ENCODE data around the gene MAML2. TPM values are rescaled to one million over a fixed set of nuclear protein-coding genes. Genes with fewer than 3 reads are reported as not detected.

The MAML2 gene
- total RNA-seq, 2 experiments from 2014 or later = 0.15 to 1.0 TPM

DNA sequence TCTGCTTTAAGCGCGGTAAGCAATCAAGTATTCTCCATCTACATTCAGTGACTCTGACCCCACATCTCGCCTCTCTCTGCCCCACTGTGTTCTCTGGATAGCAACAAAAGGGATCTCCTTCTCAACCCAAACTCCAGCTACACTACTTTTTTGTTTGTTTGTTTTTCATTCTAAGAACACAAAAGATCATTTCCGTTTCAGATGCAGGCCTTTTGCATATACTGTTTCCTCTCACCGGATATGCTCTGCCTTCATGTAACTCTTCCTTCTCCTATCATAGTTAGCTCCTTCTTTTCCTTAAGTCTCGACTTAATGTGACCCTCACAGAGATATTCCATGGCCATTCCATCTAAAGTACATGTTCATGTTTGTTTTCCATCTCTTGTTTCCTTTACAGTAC is 239.3 kb downstream of the MAML2 start:
- H2AFZ ChIP-seq (ENCODE audit: low read length) = no peak overlapping the region
- TF ChIP-seq EZH2phosphoT487 (IDR thresholded peaks at IDR 0.05; ENCODE audit: borderline replicate concordance, low read depth, low read length) = no peak
- TF ChIP-seq, protein P1, sequence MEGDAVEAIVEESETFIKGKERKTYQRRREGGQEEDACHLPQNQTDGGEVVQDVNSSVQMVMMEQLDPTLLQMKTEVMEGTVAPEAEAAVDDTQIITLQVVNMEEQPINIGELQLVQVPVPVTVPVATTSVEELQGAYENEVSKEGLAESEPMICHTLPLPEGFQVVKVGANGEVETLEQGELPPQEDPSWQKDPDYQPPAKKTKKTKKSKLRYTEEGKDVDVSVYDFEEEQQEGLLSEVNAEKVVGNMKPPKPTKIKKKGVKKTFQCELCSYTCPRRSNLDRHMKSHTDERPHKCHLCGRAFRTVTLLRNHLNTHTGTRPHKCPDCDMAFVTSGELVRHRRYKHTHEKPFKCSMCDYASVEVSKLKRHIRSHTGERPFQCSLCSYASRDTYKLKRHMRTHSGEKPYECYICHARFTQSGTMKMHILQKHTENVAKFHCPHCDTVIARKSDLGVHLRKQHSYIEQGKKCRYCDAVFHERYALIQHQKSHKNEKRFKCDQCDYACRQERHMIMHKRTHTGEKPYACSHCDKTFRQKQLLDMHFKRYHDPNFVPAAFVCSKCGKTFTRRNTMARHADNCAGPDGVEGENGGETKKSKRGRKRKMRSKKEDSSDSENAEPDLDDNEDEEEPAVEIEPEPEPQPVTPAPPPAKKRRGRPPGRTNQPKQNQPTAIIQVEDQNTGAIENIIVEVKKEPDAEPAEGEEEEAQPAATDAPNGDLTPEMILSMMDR (conservative IDR thresholded peaks at IDR 0.05; ENCODE audit: low read length) = no peak
- intact Hi-C loops (cut with micrococcal nuclease; ENCODE audit: unreplicated experiment) = no loop called here
- H3K4me2 ChIP-seq (ENCODE audit: low read length) = no peak overlapping the region
- no peak overlapping the region for H3K4me3 ChIP-seq (ENCODE audit: low read depth, low read length, poor library complexity, severe bottlenecking)
- H4K20me1 ChIP-seq (ENCODE audit: insufficient read depth, low read length) = no peaks in the 10 kb centered on the region
- POLR2A ChIA-PET = interaction anchor here (0.5 kb wide), 1 partner anchor 99 kb away, joined by 3 read pairs; no protein-coding TSS in a partner anchor
- H3K9me2 ChIP-seq (ENCODE audit: insufficient read depth, low read length) = no peaks in the 10 kb centered on the region
- H3K4me1 ChIP-seq (ENCODE audit: insufficient read depth, low read length, poor library complexity, severe bottlenecking) = no peaks in the 10 kb centered on the region
- no peaks in the 10 kb centered on the region for H3K9me3 ChIP-seq (ENCODE audit: low read length)
- no TSS peak for BruUV-seq (replicated peaks)
- no peaks in the 10 kb centered on the region for H3K36me3 ChIP-seq (ENCODE audit: insufficient read depth, low read length)
- CTCF ChIA-PET (ENCODE audit: unreplicated experiment) = no interaction called here
- no peak overlapping the region for H3K27ac ChIP-seq (ENCODE audit: low read depth, low read length, poor library complexity, severe bottlenecking)
- no peak for DNase-seq (ENCODE audit: low spot score)
- H3K79me2 ChIP-seq (ENCODE audit: insufficient read depth, low read depth, low read length) = no peaks in the 10 kb centered on the region

DNA sequence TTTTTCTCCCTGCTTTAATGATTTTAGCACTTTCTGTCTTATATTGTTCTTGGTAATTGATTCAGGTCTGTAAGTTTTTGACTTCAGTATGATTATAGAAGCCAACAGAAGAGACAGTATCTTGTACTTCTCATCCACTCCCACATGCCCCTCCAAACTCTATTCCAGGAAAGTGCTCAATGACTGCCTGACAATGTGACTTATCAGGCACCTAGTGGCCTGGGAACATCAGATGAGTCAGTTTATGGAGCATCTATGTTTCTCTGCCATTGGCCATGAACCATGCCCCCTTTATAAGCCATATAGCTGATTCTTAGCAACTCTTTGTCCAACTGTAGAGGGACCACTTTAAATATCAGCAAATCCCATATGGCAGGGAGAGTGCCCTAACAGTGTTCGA is 239.9 kb downstream of the MAML2 start:
- TF ChIP-seq EZH2phosphoT487 (IDR thresholded peaks at IDR 0.05; ENCODE audit: borderline replicate concordance, low read depth, low read length) = no peak
- TF ChIP-seq, protein P1 (conservative IDR thresholded peaks at IDR 0.05; ENCODE audit: low read length) = no peak
- Histone ChIP-seq H3K9me2 (ENCODE audit: insufficient read depth, low read length) (no peaks in the 10 kb centered on the region), H3K4me3 (ENCODE audit: low read depth, low read length, poor library complexity, severe bottlenecking) (no peak overlapping the region), H3K4me1 (ENCODE audit: insufficient read depth, low read length, poor library complexity, severe bottlenecking) (no peaks in the 10 kb centered on the region), H4K20me1 (ENCODE audit: insufficient read depth, low read length) (no peaks in the 10 kb centered on the region), H3K9me3 (ENCODE audit: low read length) (no peaks in the 10 kb centered on the region), H2AFZ (ENCODE audit: low read length) (no peak overlapping the region), H3K79me2 (ENCODE audit: insufficient read depth, low read depth, low read length) (no peaks in the 10 kb centered on the region), H3K27ac (ENCODE audit: low read depth, low read length, poor library complexity, severe bottlenecking) (no peak overlapping the region), H3K4me2 (ENCODE audit: low read length) (no peak overlapping the region), H3K36me3 (ENCODE audit: insufficient read depth, low read length) (no peaks in the 10 kb centered on the region)
- POLR2A ChIA-PET = no interaction called here
- CTCF ChIA-PET (ENCODE audit: unreplicated experiment) = no interaction called here
- no TSS peak for BruUV-seq (replicated peaks)
- DNase-seq (ENCODE audit: low spot score) = no peak
- intact Hi-C loops (cut with micrococcal nuclease; ENCODE audit: unreplicated experiment) = no loop called here

DNA sequence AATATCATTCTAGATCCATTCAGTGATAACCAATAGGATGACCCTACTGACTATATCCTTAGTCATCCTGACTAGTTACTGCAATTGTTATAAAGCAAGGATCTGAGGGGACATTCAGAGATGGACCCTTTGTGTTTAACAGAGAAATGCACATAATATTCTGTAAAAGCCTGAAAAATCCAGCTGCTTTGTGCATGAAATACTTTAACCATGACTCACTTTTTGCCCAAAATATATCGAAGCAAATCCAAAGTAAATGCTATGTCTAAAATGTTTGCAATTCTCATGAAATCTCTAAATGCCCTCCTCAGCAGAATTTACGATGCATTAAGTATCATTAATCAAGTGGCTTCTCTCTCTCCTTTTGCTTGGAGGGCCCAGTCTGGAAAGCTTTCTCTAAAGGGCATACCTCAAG is 240.3 kb downstream of the MAML2 start:
- Histone ChIP-seq H2AFZ (ENCODE audit: low read length) (no peak overlapping the region), H4K20me1 (ENCODE audit: insufficient read depth, low read length) (no peaks in the 10 kb centered on the region), H3K4me2 (ENCODE audit: low read length) (no peak overlapping the region), H3K36me3 (ENCODE audit: insufficient read depth, low read length) (no peaks in the 10 kb centered on the region), H3K27ac (ENCODE audit: low read depth, low read length, poor library complexity, severe bottlenecking) (no peak overlapping the region), H3K9me2 (ENCODE audit: insufficient read depth, low read length) (no peaks in the 10 kb centered on the region), H3K4me3 (ENCODE audit: low read depth, low read length, poor library complexity, severe bottlenecking) (no peak overlapping the region), H3K4me1 (ENCODE audit: insufficient read depth, low read length, poor library complexity, severe bottlenecking) (no peaks in the 10 kb centered on the region), H3K79me2 (ENCODE audit: insufficient read depth, low read depth, low read length) (no peaks in the 10 kb centered on the region), H3K9me3 (ENCODE audit: low read length) (no peaks in the 10 kb centered on the region)
- no peak for DNase-seq (ENCODE audit: low spot score)
- intact Hi-C loops (cut with micrococcal nuclease; ENCODE audit: unreplicated experiment) = no loop called here
- CTCF ChIA-PET (ENCODE audit: unreplicated experiment) = no interaction called here
- POLR2A ChIA-PET = interaction anchor here (0.9 to 1.6 kb wide), 3 partner anchors 30 to 53 kb away, joined by 3 read pairs; no protein-coding TSS in a partner anchor
- no TSS peak for BruUV-seq (replicated peaks)
- no peak for TF ChIP-seq EZH2phosphoT487 (IDR thresholded peaks at IDR 0.05; ENCODE audit: borderline replicate concordance, low read depth, low read length)
- TF ChIP-seq, protein P1 (conservative IDR thresholded peaks at IDR 0.05; ENCODE audit: low read length) = no peak
